Measurements from ENCODE around the gene CFAP206. TPM values are rescaled to one million over a fixed set of nuclear protein-coding genes. Genes with fewer than 3 reads are reported as not detected.

Gene CFAP206
- total and polyA plus RNA-seq, 2 experiments from 2014 or later = not detected

DNA sequence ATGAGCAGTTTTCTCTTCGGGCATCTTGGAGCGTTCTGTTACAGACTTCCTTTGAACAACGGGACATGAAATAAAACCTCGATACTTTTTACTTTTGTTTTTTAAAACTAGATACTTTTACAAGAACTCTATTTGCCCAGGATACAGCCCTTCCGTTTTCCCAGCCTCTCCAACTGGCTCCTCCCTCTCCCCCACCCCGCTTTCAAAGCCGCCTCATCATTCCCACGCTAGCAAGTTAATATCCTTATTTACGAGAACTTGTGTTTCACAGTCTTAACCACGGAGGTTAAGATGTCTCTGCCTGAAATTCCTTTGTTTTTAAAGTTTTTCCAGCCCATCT, 241 bp upstream of the CFAP206 start:
- peak overlapping the region; percentile 79 for H3K4me3 Mint-ChIP-seq
- H3K27ac Mint-ChIP-seq = peak overlapping the region; percentile 41; the same call in 1 of the 2 replicates
- TF ChIP-seq NANOG (IDR thresholded peaks at IDR 0.05; ENCODE audit: borderline replicate concordance) (no peak), ZNF331 (CRISPR knock-in tag; IDR thresholded peaks at IDR 0.05; ENCODE audit: low read depth) (no peak), ETS1 (IDR thresholded peaks at IDR 0.05) (no peak), STAT1 (IDR thresholded peaks at IDR 0.05; ENCODE audit: unreplicated experiment) (no peak), POLR2AphosphoS5 (IDR thresholded peaks at IDR 0.05; ENCODE audit: low read depth) (no peak), EZH2 (IDR thresholded peaks at IDR 0.05; ENCODE audit: low read depth, unreplicated experiment) (no peak), REST (IDR thresholded peaks at IDR 0.05; ENCODE audit: unreplicated experiment) (no peak), EZH2phosphoT487 (IDR thresholded peaks at IDR 0.05; ENCODE audit: unreplicated experiment) (no peak), CREB1 (CRISPR knock-in tag; IDR thresholded peaks at IDR 0.05; ENCODE audit: low read depth) (no peak), ZNF114 (CRISPR knock-in tag; IDR thresholded peaks at IDR 0.05) (no peak), JUNB (IDR thresholded peaks at IDR 0.05; ENCODE audit: unreplicated experiment) (no peak)
- TF ChIP-seq, protein P1, sequence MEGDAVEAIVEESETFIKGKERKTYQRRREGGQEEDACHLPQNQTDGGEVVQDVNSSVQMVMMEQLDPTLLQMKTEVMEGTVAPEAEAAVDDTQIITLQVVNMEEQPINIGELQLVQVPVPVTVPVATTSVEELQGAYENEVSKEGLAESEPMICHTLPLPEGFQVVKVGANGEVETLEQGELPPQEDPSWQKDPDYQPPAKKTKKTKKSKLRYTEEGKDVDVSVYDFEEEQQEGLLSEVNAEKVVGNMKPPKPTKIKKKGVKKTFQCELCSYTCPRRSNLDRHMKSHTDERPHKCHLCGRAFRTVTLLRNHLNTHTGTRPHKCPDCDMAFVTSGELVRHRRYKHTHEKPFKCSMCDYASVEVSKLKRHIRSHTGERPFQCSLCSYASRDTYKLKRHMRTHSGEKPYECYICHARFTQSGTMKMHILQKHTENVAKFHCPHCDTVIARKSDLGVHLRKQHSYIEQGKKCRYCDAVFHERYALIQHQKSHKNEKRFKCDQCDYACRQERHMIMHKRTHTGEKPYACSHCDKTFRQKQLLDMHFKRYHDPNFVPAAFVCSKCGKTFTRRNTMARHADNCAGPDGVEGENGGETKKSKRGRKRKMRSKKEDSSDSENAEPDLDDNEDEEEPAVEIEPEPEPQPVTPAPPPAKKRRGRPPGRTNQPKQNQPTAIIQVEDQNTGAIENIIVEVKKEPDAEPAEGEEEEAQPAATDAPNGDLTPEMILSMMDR (conservative IDR thresholded peaks at IDR 0.05; ENCODE audit: low read depth in 2 of 2) = no peak
- TF ChIP-seq, protein P2, sequence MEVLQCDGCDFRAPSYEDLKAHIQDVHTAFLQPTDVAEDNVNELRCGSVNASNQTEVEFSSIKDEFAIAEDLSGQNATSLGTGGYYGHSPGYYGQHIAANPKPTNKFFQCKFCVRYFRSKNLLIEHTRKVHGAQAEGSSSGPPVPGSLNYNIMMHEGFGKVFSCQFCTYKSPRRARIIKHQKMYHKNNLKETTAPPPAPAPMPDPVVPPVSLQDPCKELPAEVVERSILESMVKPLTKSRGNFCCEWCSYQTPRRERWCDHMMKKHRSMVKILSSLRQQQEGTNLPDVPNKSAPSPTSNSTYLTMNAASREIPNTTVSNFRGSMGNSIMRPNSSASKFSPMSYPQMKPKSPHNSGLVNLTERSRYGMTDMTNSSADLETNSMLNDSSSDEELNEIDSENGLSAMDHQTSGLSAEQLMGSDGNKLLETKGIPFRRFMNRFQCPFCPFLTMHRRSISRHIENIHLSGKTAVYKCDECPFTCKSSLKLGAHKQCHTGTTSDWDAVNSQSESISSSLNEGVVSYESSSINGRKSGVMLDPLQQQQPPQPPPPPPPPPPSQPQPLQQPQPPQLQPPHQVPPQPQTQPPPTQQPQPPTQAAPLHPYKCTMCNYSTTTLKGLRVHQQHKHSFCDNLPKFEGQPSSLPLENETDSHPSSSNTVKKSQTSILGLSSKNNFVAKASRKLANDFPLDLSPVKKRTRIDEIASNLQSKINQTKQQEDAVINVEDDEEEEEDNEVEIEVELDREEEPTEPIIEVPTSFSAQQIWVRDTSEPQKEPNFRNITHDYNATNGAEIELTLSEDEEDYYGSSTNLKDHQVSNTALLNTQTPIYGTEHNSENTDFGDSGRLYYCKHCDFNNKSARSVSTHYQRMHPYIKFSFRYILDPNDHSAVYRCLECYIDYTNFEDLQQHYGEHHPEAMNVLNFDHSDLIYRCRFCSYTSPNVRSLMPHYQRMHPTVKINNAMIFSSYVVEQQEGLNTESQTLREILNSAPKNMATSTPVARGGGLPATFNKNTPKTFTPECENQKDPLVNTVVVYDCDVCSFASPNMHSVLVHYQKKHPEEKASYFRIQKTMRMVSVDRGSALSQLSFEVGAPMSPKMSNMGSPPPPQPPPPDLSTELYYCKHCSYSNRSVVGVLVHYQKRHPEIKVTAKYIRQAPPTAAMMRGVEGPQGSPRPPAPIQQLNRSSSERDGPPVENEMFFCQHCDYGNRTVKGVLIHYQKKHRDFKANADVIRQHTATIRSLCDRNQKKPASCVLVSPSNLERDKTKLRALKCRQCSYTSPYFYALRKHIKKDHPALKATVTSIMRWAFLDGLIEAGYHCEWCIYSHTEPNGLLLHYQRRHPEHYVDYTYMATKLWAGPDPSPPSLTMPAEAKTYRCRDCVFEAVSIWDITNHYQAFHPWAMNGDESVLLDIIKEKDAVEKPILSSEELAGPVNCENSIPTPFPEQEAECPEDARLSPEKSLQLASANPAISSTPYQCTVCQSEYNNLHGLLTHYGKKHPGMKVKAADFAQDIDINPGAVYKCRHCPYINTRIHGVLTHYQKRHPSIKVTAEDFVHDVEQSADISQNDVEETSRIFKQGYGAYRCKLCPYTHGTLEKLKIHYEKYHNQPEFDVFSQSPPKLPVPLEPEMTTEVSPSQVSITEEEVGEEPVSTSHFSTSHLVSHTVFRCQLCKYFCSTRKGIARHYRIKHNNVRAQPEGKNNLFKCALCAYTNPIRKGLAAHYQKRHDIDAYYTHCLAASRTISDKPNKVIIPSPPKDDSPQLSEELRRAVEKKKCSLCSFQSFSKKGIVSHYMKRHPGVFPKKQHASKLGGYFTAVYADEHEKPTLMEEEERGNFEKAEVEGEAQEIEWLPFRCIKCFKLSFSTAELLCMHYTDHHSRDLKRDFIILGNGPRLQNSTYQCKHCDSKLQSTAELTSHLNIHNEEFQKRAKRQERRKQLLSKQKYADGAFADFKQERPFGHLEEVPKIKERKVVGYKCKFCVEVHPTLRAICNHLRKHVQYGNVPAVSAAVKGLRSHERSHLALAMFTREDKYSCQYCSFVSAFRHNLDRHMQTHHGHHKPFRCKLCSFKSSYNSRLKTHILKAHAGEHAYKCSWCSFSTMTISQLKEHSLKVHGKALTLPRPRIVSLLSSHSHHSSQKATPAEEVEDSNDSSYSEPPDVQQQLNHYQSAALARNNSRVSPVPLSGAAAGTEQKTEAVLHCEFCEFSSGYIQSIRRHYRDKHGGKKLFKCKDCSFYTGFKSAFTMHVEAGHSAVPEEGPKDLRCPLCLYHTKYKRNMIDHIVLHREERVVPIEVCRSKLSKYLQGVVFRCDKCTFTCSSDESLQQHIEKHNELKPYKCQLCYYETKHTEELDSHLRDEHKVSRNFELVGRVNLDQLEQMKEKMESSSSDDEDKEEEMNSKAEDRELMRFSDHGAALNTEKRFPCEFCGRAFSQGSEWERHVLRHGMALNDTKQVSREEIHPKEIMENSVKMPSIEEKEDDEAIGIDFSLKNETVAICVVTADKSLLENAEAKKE (CRISPR knock-in tag; IDR thresholded peaks at IDR 0.05) = no peak
- Histone ChIP-seq H4K20me1 (replicated peaks; ENCODE audit: insufficient read depth) (no peaks in the 10 kb centered on the region), H3F3A (replicated peaks; ENCODE audit: low read depth) (no peaks in the 10 kb centered on the region), H3K27ac (ENCODE audit: low read depth) (no peak overlapping the region), H3K4me3 (peak overlapping the region; percentile 96), H3K4me1 (ENCODE audit: insufficient read depth) (no peaks in the 10 kb centered on the region), H3K79me2 (replicated peaks; ENCODE audit: insufficient read depth) (no peaks in the 10 kb centered on the region), H3K4me2 (peak overlapping the region; percentile 95), H3K36me3 (ENCODE audit: insufficient read depth) (no peaks in the 10 kb centered on the region), H3K27me3 (ENCODE audit: insufficient read depth) (no peaks in the 10 kb centered on the region), H2AFZ (peak overlapping the region; percentile 89), H3K9me2 (ENCODE audit: insufficient read depth) (no peaks in the 10 kb centered on the region)
- H3K36me3 Mint-ChIP-seq (ENCODE audit: low read depth) = no peaks in the 10 kb centered on the region
- peaks cover 3% of the 10 kb centered on the region for H3K27me3 Mint-ChIP-seq (ENCODE audit: insufficient read depth, low read depth, poor library complexity)
- ATAC-seq (peak; percentile 67), DNase-seq (ENCODE audit: low spot score) (peak; percentile 65)
- H3K4me1 Mint-ChIP-seq = no peaks in the 10 kb centered on the region
- H3K9me3 Mint-ChIP-seq = no peaks in the 10 kb centered on the region
